ENCODE measurements around the gene GPR45. TPM values are rescaled to one million over a fixed set of nuclear protein-coding genes. Genes with fewer than 3 reads are reported as not detected.

Gene GPR45
- total and polyA plus RNA-seq, 2 of the 13 experiments (the other 11 are each of a cell fraction or from before 2014, with no cell fraction given) = not detected

GRCh38 chr2:105235388-105236059 is 6.0 kb upstream of the GPR45 start (continued):
- TF ChIP-seq PRDM15 (CRISPR knock-in tag; IDR thresholded peaks at IDR 0.05) (no peak), FOXP1 (IDR thresholded peaks at IDR 0.05) (no peak), FOXP1 (CRISPR knock-in tag; IDR thresholded peaks at IDR 0.05) (no peak), MEIS2 (CRISPR knock-in tag; IDR thresholded peaks at IDR 0.05) (no peak), ZNF3 (CRISPR knock-in tag; IDR thresholded peaks at IDR 0.05) (no peak), CBFB (CRISPR knock-in tag; IDR thresholded peaks at IDR 0.05) (no peak), RXRB (CRISPR knock-in tag; IDR thresholded peaks at IDR 0.05; ENCODE audit: borderline replicate concordance) (peak; percentile 16; the same call in 1 of the 2 replicates), HNRNPUL1 (IDR thresholded peaks at IDR 0.05; ENCODE audit: low read depth, low read length) (no peak), PLSCR1 (CRISPR knock-in tag; IDR thresholded peaks at IDR 0.05; ENCODE audit: borderline replicate concordance) (no peak), IRF2 (CRISPR knock-in tag; IDR thresholded peaks at IDR 0.05) (no peak), ZNF280D (CRISPR knock-in tag; IDR thresholded peaks at IDR 0.05) (no peak), BCLAF1 (IDR thresholded peaks at IDR 0.05) (no peak), ISX (CRISPR knock-in tag; conservative IDR thresholded peaks at IDR 0.05) (no peak), PAXIP1 (CRISPR knock-in tag; conservative IDR thresholded peaks at IDR 0.05) (no peak), TBL1XR1 (IDR thresholded peaks at IDR 0.05; ENCODE audit: borderline replicate concordance, low read length, partially characterized antibody) (no peak), MAFG (CRISPR knock-in tag; IDR thresholded peaks at IDR 0.05) (no peak)
